ENCODE results near the gene MEIS2. TPM values are rescaled to one million over a fixed set of nuclear protein-coding genes. Genes with fewer than 3 reads are reported as not detected.
A peak's percentile ranks its signal among the peaks of the same experiment; 100 is the strongest.

Gene MEIS2
- total RNA-seq, 1 donor from 2014 or later: 6.0 TPM

- no peaks in the 10 kb centered on the region for H3K27me3 Mint-ChIP-seq (ENCODE audit: unreplicated experiment)
- no peak for DNase-seq
- peaks cover 9% of the 10 kb centered on the region for H3K4me1 Mint-ChIP-seq (ENCODE audit: low read depth, unreplicated experiment)
- H3K4me3 Mint-ChIP-seq (ENCODE audit: unreplicated experiment): no peak overlapping the region
- no peak for TF ChIP-seq CTCF (IDR thresholded peaks at IDR 0.05; ENCODE audit: partially characterized antibody, unreplicated experiment)
- peaks cover 15% of the 10 kb centered on the region for H3K36me3 Mint-ChIP-seq (ENCODE audit: unreplicated experiment)
- no peak overlapping the region for H3K27ac Mint-ChIP-seq (ENCODE audit: unreplicated experiment)
- H3K9me3 Mint-ChIP-seq (ENCODE audit: unreplicated experiment): peaks cover 5% of the 10 kb centered on the region
Measured at GRCh38 chr15:37017031-37017625, 83.2 kb downstream of the MEIS2 start.

GRCh38 chr15:37016231-37016630, 84.1 kb downstream of the MEIS2 start:
- Mint-ChIP-seq H3K27ac (ENCODE audit: unreplicated experiment) (no peak overlapping the region), H3K36me3 (ENCODE audit: unreplicated experiment) (peaks cover 14% of the 10 kb centered on the region), H3K4me1 (ENCODE audit: low read depth, unreplicated experiment) (peaks cover 9% of the 10 kb centered on the region), H3K4me3 (ENCODE audit: unreplicated experiment) (no peak overlapping the region), H3K9me3 (ENCODE audit: unreplicated experiment) (peaks cover 5% of the 10 kb centered on the region), H3K27me3 (ENCODE audit: unreplicated experiment) (no peaks in the 10 kb centered on the region)
- no peak for DNase-seq
- TF ChIP-seq CTCF (IDR thresholded peaks at IDR 0.05; ENCODE audit: partially characterized antibody, unreplicated experiment): no peak

- Mint-ChIP-seq H3K4me3 (ENCODE audit: unreplicated experiment) (no peak overlapping the region), H3K27ac (ENCODE audit: unreplicated experiment) (peak overlapping the region; percentile 26), H3K36me3 (ENCODE audit: unreplicated experiment) (peaks cover 7% of the 10 kb centered on the region), H3K4me1 (ENCODE audit: low read depth, unreplicated experiment) (peaks cover 9% of the 10 kb centered on the region), H3K27me3 (ENCODE audit: unreplicated experiment) (no peaks in the 10 kb centered on the region), H3K9me3 (ENCODE audit: unreplicated experiment) (peaks cover 5% of the 10 kb centered on the region)
- TF ChIP-seq CTCF (IDR thresholded peaks at IDR 0.05; ENCODE audit: partially characterized antibody, unreplicated experiment): no peak
- DNase-seq: no peak
Measured at GRCh38 chr15:37015451-37015850, 84.9 kb downstream of the MEIS2 start.

- Mint-ChIP-seq H3K27ac (ENCODE audit: unreplicated experiment) (peak overlapping the region; percentile 26), H3K9me3 (ENCODE audit: unreplicated experiment) (peaks cover 3% of the 10 kb centered on the region), H3K4me3 (ENCODE audit: unreplicated experiment) (no peak overlapping the region), H3K27me3 (ENCODE audit: unreplicated experiment) (no peaks in the 10 kb centered on the region), H3K4me1 (ENCODE audit: low read depth, unreplicated experiment) (peaks cover 9% of the 10 kb centered on the region), H3K36me3 (ENCODE audit: unreplicated experiment) (peaks cover 3% of the 10 kb centered on the region)
- TF ChIP-seq CTCF (IDR thresholded peaks at IDR 0.05; ENCODE audit: partially characterized antibody, unreplicated experiment): no peak
- DNase-seq: no peak
Measured at GRCh38 chr15:37015035-37015434, 85.3 kb downstream of the MEIS2 start.

- Mint-ChIP-seq H3K4me1 (ENCODE audit: low read depth, unreplicated experiment) (peaks cover 9% of the 10 kb centered on the region), H3K36me3 (ENCODE audit: unreplicated experiment) (no peaks in the 10 kb centered on the region), H3K9me3 (ENCODE audit: unreplicated experiment) (peaks cover 2% of the 10 kb centered on the region), H3K4me3 (ENCODE audit: unreplicated experiment) (no peak overlapping the region), H3K27ac (ENCODE audit: unreplicated experiment) (no peak overlapping the region), H3K27me3 (ENCODE audit: unreplicated experiment) (no peaks in the 10 kb centered on the region)
- DNase-seq: no peak
- no peak for TF ChIP-seq CTCF (IDR thresholded peaks at IDR 0.05; ENCODE audit: partially characterized antibody, unreplicated experiment)
Measured at GRCh38 chr15:37014566-37014965, 85.8 kb downstream of the MEIS2 start.
